Activated naive CD4-positive, alpha-beta T cell treated with anti-CD3 and anti-CD28 coated beads, Interleukin-2, amount 50 U/mL, for 72 hours (primary cell): Measurements from ENCODE around the gene GRAP2. TPM values are rescaled to one million over a fixed set of nuclear protein-coding genes. Genes with fewer than 3 reads are reported as not detected.
A peak's percentile ranks its signal among the peaks of the same experiment; 100 is the strongest.
"Not testable (repeated sequence)": the region's sequence is repeated elsewhere in the genome, so short reads cannot be mapped to it uniquely, and the experiment has no call there.

Experiments used
- ATAC-seq, 2 donors: fragments of 150-1000 bp; cut with Tn5 transposase; 2 replicates each; pipeline ENCODE4 v1.10.0; 2021; ENCODE audit warnings: mild to moderate bottlenecking in 2 of 2, moderate library complexity in 2 of 2
- DNase-seq, 2 donors: peaks; one replicate each; pipeline ENCODE4 v3.0.0; 2021 to 2022; ENCODE audit warnings: low spot score in 2 of 2
- H3K27ac Mint-ChIP-seq, 2 donors: one replicate each; pipeline ENCODE4 v1.8.0; 2022; ENCODE audit warnings: mild to moderate bottlenecking in 2 of 2, mixed read lengths in 2 of 2
- H3K36me3 Mint-ChIP-seq, 2 donors: one replicate each; pipeline ENCODE4 v1.8.0; 2022; ENCODE audit warnings: mixed read lengths in 2 of 2
- H3K9me3 Mint-ChIP-seq, 2 donors: one replicate each; pipeline ENCODE4 v1.8.0; 2022; ENCODE audit warnings: mixed read lengths in 2 of 2
- total RNA-seq, 2 donors: library from RNA; stranded (reverse); gene quantifications; one replicate each; pipeline ENCODE4 v1.2.3, GENCODE V29; 2022

The GRAP2 gene
- total RNA-seq, 2 donors from 2014 or later = 42.4 to 54.6 TPM

DNA sequence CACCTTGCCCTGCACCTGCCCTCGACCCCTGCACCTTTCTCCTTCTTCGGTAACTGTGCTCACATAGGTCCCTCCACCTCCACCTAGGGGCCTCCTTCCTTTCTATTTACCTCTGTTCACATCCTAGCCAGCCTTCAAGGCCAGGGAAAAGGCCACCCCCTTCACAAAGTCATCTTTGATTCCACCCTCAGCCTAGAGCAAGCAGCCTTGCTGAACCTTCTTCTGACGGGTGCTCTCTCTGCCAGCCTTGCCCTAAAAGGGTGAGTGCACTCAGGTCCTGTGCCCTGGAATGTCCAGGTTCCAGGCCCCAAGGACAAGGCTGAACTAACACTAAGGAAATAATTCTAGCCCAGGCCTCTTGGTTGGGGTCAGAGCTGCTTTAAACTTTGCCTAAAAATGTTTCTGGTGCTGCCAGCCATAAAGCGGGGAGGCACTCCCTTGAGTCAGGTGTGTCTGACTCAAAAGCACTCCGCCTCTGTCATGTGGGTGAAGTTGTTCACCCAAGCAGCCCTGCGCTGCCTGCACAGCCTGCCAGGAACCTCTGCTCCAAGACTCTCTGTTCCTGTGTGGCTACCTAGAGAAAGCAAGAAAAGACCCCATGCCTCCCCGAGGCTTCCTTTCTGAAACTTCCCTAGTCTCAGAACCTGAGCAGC, 84.6 kb downstream of the GRAP2 start:
- ATAC-seq = peak; percentile 80 to 93
- Mint-ChIP-seq H3K36me3 (no peaks in the 10 kb centered on the region), H3K27ac (peak overlapping the region; percentile 17 to 44), H3K9me3 (no peaks in the 10 kb centered on the region)
- DNase-seq = peak in 1 of 2 donors; percentile 20

DNA sequence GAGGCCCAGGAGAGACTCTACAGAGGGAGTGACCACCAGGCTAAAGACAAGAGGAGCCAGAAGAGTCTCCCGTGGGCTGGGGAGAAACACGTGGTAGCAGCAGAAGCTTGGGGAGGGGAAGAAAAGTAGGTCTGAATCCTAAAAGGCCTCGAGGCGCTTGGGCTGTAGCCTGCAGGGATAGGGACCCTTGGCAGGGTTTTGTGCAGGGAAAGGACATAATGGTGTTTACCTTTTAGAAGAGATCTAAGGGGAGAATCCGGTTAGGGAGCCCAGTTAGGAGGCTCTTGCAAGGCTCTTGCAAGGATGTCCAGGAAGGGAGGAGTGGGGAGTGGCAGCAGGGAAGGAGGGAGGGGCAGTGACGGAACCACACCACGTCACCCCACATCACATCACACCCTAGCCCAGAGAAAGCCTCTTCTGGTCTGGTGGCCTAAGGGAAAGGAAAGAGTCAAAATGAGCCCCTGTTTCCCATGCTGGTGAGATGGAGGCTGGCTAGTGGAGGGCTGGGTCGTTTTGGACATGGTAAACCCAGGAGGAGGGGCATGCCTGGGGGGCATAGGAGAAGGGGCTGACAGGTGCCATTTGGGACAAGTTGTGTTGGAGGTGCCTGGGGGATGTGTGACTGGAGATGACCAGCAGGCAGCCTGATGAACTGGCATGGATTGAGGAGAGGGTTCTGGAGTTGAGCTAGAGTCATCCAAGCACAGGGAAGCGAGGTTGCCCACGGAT, 87.7 kb downstream of the GRAP2 start:
- Mint-ChIP-seq H3K36me3 (no peaks in the 10 kb centered on the region), H3K9me3 (no peaks in the 10 kb centered on the region), H3K27ac (peak overlapping the region in 1 of 2 donors; percentile 54)
- DNase-seq (no peak), ATAC-seq (no peak)

DNA sequence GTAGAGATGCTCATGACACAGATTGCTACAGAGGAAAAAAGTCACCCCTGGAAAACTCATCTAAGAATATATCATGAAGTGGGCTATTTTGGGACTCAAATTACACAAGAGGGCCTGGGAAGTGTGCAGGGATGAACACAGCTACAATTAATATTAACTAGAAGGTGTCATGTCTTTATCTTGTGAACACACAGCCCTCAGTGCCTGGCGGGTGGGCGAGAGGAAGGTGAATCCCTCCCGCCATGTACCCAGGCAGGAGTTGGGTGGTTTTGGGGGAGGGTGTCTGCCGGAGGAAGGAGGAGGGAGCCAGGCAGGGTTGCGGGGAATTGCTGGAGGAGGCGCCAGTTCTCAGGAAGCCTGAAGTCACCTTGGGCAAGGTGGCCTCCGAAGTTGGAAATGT, 88.7 kb downstream of the GRAP2 start:
- no peak for ATAC-seq
- H3K36me3 Mint-ChIP-seq = no peaks in the 10 kb centered on the region
- H3K9me3 Mint-ChIP-seq = no peaks in the 10 kb centered on the region

DNA sequence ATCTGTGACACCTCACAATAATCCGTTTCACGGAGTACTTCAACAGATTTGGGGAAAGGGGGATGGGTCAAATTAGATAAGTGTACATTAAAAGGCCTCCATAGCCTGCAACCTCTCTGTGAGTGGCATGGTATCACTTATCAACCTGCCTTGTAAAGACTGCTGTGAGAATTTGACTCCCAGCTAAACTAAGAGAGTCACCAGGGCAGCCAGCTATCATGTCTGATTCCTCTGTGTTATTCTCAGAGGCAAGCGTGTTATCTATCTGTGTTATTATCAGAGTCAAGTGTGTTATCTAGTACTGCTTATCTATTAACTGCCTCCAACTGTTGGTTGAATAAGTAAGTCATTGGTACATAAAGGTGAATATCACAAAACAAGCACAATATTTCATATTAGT, 89.8 kb downstream of the GRAP2 start:
- DNase-seq = no peak
- no peaks in the 10 kb centered on the region for H3K9me3 Mint-ChIP-seq
- no peaks in the 10 kb centered on the region for H3K36me3 Mint-ChIP-seq
- no peak for ATAC-seq
- no peak overlapping the region for H3K27ac Mint-ChIP-seq

More for the DNA sequence above, 88.7 kb downstream of the GRAP2 start:
- H3K27ac Mint-ChIP-seq = peak overlapping the region in 1 of 2 donors; percentile 39
- no peak for DNase-seq

DNA sequence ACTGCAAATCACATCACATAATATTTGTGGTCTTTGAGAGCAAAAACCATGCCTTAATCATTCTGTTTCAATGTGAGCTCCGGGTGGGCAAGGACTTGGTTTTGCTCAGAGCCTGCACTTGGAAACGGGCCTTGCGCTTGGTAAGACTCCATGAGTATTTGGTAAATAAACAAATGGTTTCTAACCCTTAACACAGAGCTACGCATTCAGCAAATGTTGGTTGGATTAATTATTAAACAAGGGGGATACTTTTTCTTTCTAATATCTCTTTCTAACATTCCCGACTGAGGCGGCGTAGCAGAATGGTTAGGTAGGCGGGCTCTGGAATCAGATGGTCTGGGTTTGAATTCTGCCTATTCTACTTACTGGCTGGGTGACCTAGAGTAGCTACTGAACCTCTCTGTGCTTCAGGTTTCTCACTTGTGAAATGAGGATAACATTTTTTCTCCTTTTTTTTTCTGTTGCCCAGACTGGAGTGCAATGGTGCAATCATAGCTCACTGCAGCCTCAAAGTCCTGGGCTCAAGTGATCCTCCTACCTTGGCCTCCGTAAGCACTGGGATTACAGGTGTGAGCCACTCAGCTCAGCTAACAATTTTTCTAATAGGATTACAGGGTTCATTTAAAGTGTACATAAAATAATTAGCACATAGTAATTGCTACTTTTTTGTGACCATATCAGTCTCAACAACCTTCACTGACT, 90.4 kb downstream of the GRAP2 start:
- H3K27ac Mint-ChIP-seq = no peak overlapping the region
- ATAC-seq (no peak), DNase-seq (no peak)
- H3K9me3 Mint-ChIP-seq = no peaks in the 10 kb centered on the region
- no peaks in the 10 kb centered on the region for H3K36me3 Mint-ChIP-seq

DNA sequence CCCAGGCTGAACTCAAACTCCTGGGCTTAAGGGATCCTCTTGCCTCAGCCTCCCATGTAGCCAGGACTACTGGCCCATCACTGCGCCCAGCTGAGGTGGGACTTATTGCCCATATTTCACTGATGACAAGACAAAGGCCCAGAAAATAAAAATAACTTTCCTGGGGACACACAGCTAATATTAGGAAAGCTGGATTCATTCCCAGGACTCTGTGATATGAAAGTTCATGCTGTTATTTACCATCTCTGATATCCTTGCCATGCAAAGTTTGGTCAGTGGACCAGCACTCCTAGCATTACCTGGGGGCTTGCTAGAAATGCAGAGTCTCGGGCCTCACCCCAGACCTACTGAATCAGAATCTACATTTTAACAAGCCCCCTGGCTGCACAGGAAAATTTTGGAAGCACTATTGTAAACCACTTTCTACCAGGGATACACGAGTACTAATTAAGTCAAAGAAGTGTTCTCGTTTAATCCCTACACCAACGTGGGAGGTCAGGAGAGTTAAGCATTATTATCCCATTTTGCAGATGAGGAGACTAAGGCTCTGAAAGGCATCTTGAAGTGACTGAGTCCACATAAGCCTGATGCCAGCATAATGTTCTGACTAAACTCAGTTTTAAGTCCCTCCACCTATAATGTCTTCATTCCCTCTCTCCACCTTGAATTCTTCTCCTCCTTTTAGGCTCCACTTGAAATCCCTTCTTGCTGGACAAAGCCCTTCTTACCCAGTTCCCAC, 91.4 kb downstream of the GRAP2 start:
- H3K36me3 Mint-ChIP-seq = no peaks in the 10 kb centered on the region
- no peaks in the 10 kb centered on the region for H3K9me3 Mint-ChIP-seq
- ATAC-seq = no peak
- DNase-seq = no peak
- H3K27ac Mint-ChIP-seq = no peak overlapping the region

DNA sequence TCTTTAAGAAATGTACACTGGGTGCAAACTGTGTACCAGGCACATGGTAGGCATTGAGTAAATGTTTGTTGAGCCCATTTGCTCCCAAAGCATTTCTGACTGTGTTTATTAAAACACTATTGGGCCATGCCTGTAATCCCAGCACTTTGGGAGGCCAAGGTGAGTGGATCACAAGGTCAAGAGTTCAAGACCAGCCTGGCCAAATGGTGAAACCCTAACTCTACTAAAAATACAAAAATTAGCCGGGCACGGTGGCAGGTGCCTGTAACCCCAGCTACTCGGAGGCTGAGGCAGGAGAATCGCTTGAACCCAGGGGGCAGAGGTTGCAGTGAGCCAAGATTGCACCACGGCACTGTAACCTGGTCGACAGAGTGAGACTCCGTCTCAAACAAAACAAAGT, 92.0 kb downstream of the GRAP2 start:
- H3K36me3 Mint-ChIP-seq, DNase-seq, H3K27ac Mint-ChIP-seq, H3K9me3 Mint-ChIP-seq, ATAC-seq: not testable (repeated sequence)

DNA sequence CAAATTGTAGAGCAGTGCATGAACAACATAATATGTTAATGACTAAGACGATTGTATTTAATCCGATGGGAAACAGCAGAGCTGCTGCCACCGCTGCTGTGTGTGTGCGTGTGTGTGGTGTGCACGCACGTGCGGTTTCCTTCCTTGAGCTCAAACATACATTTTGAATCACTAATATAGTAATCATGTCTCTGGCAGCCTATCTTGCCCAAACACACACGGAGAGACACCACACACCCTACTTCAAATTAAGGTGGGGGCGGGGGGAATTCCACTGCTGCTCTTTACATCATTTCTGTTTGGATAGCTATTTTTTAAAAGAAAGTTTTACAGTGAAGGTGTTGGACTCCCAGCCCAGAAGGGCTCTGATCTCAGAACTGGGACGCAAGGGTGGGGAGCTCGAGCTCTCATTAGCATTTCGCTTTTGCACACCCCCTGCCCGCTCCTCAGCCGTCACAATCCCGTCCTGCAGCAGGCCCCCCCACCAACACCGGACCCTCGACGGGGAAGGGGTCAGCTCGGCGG, 93.2 kb downstream of the GRAP2 start:
- no peaks in the 10 kb centered on the region for H3K36me3 Mint-ChIP-seq
- peak; percentile 72 to 81 for ATAC-seq
- DNase-seq = peak in 1 of 2 donors; percentile 18
- peak overlapping the region; percentile 3 to 19 for H3K27ac Mint-ChIP-seq
- no peaks in the 10 kb centered on the region for H3K9me3 Mint-ChIP-seq

DNA sequence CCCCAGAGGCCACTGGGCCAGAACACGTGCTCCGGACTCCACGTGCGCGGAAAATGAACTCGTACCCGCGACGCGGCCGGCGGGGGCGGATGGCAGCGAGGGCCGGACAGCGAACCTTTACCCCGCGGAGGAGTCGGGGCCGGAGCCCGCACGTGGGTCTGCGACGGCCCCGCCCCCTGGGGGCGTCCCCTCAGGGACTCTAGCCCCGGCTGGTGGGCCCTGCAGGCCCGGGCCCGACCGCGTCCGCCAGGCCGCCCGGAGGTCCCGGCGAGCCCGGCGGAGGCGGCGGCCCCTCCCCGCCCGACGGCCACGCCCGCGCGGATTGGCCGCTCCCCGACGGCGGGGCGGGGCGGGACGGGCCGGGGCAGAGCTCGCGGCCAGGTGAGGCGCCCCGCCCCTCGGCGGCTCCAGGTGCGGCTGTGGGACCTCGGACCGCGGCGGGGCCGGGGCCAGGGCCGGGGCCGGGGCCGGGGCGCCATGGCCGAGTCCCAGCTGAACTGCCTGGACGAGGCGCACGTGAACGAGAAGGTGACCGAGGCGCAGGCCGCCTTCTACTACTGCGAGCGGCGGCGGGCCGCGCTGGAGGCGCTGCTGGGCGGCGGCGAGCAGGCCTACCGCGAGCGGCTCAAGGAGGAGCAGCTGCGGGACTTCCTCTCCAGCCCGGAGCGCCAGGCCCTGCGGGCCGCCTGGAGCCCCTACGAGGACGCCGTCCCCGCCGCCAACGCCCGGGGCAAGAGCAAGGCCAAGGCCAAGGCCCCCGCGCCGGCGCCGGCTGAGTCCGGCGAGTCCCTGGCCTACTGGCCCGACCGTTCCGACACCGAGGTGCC, 93.9 kb downstream of the GRAP2 start, which contains the start of gene FAM83F:
Gene FAM83F (plus strand): TSS at position 389 of the 827 bp plus-strand sequence. CDS start 89 bp downstream, at position 478.
- Mint-ChIP-seq H3K9me3 (no peaks in the 10 kb centered on the region), H3K27ac (peak within 1 kb of the TSS; percentile 3 to 19), H3K36me3 (no peaks in the 10 kb centered on the region)
- DNase-seq = peak in 1 of 2 donors; percentile 51
- peak; percentile 74 to 87 for ATAC-seq

DNA sequence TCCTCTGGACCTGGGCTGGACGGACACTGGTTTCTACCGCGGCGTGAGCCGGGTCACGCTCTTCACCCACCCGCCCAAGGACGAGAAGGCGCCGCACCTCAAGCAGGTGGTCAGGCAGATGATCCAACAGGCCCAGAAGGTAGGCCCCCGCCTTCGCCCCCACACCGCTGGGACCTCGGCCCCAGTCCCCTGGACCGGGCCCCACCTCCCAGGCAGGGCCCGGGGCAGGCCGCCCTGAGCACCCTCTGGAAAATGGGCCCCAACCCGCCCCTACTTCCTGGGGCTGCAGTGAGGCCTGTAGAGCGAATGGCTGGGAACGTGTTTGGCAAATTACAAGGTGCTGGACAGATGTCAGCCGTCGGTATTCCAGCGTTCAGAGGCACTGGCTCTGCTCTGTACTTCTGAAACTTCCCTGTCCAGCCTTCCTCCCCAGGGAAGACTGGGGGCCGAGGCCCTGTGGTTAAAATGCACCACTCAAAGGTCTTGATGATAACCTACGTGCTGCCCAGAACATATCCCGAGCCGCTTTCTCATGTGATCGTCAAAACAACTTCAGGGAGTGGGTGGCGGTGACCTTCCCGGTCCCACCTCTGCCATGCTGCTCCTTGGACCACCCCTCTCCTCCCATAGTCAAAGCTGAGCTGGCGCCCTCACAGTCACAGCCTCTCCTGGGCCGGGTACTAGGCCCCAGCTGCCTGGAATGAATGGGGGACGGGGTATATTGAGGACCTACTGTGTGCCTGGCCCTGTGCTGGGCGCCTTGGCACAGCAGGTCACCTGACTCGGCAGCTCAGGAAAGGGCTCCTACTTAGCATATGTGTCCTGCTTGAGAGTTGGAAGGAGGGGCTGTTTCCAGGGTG, 94.7 kb downstream of the GRAP2 start:
- H3K36me3 Mint-ChIP-seq = no peaks in the 10 kb centered on the region
- no peaks in the 10 kb centered on the region for H3K9me3 Mint-ChIP-seq
- H3K27ac Mint-ChIP-seq = no peak overlapping the region
- DNase-seq = no peak
- ATAC-seq = no peak

DNA sequence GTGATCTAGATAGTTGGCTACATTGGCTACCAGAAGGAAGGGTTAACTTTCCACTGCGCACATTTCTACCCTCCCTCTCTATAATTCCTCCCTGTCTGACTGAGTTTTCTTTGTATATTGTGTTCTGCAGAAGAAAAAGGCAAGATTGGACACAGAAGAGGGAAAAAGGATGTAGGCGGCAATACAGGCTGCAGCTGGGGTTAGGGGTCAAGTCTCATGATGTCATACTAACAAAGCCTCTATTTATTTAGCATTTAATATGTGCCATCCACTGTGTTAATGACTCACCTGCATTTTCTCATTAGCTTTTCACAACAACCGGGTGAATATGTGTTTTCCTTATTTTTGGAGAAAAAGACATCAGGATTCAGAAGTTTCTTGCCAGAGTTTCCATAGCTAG, 95.8 kb downstream of the GRAP2 start:
- DNase-seq (no peak), ATAC-seq (no peak)
- Mint-ChIP-seq H3K27ac (no peak overlapping the region), H3K9me3 (no peaks in the 10 kb centered on the region), H3K36me3 (no peaks in the 10 kb centered on the region)

DNA sequence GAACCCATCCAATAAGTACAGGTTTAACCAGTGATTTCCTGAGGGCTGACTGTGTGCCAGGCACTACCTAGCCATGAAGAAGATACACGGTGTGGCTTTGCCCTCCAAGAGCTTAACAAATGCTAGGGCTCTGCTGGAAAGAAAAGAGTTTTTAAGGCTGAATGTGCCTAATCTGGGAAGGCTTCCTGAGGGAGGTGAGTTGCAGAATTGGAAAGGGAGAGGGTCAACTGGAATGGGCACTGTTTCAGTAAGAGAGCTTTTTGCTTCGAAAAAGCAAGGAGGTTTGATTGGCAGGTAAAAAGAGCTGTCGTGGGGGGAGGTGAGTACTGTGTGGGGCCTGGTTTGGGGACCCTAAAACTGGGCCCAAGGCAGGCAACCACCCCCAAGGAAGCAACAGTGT, 96.5 kb downstream of the GRAP2 start:
- no peak for ATAC-seq
- no peaks in the 10 kb centered on the region for H3K36me3 Mint-ChIP-seq
- no peak overlapping the region for H3K27ac Mint-ChIP-seq
- no peak for DNase-seq
- H3K9me3 Mint-ChIP-seq = no peaks in the 10 kb centered on the region

DNA sequence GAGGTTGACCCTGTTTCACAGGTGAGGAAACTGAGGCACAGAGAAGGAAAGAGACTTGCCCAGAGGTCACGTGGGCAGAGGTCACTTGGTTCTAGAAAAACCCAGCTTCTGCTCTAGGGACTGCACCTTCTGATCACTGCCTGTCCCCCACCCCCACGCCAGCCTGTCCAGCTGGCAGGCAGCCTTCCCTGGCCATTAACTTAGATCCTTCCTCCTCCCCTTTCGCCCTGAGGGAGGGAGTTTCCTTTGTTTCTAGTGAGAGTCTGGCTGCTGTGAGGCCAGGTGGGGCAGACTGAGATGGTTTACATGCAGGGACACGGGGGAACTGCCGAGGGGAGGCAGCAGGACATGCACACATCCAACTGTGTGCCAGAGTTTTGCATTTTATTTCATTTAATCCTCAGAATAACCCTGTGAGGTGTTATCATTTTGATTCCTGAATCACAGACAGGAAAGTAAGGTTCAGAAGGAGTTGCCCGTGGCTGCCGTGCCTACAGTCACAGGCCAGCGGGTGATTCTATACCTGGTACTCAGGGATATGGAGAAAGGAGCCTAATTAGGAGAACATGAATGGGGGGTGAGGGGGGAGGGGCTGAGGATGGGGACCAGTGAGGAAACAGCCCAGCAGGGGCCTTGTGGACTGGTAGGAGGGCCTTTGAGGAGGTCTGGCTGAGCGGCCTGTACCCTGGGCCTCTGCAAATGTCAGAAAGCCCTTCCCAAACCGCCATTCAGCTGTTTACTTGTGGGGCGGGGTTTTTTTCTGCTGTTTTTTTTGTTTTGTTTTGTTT, 97.2 kb downstream of the GRAP2 start:
- H3K27ac Mint-ChIP-seq = no peak overlapping the region
- DNase-seq (no peak), ATAC-seq (no peak)
- H3K9me3 Mint-ChIP-seq = no peaks in the 10 kb centered on the region
- H3K36me3 Mint-ChIP-seq = no peaks in the 10 kb centered on the region

DNA sequence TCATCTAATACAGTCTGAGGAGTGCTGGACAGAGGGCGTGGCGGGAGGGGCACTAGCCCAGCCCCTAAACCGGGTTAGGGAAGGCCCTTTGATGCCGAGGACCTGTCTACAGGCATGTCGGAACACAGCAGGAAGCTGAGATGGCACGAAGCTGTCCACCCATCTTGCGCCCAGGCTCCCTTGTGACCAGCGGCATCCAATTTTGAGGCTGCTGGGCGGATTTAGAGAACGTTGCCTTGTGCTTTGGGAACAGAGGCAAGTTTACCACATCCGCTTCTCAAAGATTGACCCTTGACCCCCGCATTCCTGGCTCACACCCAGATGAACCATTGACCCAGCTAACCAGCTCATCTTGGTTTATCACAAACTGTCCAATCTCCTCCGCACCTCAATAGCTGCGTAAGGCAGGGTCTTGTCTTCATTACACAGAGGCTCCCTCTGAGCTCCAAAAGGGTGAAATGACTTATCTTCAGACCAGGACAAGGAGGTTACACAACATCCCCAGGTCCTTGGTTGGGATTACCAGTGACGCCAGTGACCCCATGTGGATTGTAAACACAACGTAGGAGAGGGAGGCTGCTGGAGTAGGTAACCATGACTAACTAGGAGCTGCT, 98.4 kb downstream of the GRAP2 start:
- Mint-ChIP-seq H3K27ac (no peak overlapping the region), H3K9me3 (no peaks in the 10 kb centered on the region), H3K36me3 (no peaks in the 10 kb centered on the region)
- no peak for ATAC-seq
- no peak for DNase-seq
